Measurements from ENCODE around the gene TOR1AIP2. TPM values are rescaled to one million over a fixed set of nuclear protein-coding genes. Genes with fewer than 3 reads are reported as not detected.

The TOR1AIP2 gene
- total RNA-seq, 2 experiments from 2014 or later, result 31.0 to 49.9 TPM

DNA sequence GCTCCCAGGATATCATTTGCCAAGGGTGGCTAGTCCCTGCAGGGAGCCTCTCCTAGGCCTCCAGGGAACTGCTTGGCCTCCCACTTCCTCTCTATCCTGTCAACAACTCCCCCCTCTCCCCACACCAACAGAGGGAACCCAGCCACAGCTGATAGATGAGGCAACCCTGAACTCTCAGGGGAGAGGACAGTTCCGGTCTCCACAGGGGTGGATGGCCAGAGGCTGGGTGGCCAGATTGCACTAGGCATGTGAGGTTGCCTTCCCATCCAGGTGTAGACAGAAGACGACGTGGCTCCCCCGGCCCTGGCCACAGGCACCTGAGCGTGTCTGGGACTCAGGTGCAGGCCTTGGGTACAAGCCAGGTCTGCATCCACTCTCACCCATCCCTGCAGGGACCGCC lies 53.3 kb downstream of the TOR1AIP2 start:
- no peak for DNase-seq (ENCODE audit: low spot score)
- Histone ChIP-seq H3K79me2 (ENCODE audit: insufficient read depth, low read depth, low read length) (no peaks in the 10 kb centered on the region), H3K4me1 (ENCODE audit: insufficient read depth, low read length, poor library complexity, severe bottlenecking) (no peaks in the 10 kb centered on the region), H3K9me2 (ENCODE audit: insufficient read depth, low read length) (no peaks in the 10 kb centered on the region), H4K20me1 (ENCODE audit: insufficient read depth, low read length) (no peaks in the 10 kb centered on the region), H3K4me2 (ENCODE audit: low read length) (no peak overlapping the region), H3K9me3 (ENCODE audit: low read length) (no peaks in the 10 kb centered on the region), H3K27ac (ENCODE audit: low read depth, low read length, poor library complexity, severe bottlenecking) (no peak overlapping the region), H3K36me3 (ENCODE audit: insufficient read depth, low read length) (no peaks in the 10 kb centered on the region), H3K4me3 (ENCODE audit: low read depth, low read length, poor library complexity, severe bottlenecking) (no peak overlapping the region), H2AFZ (ENCODE audit: low read length) (no peak overlapping the region)
- CTCF ChIA-PET (ENCODE audit: unreplicated experiment), result interaction anchor here (1.0 kb wide), 1 partner anchor 9 kb away, joined by 5 read pairs; no protein-coding TSS in a partner anchor
- TF ChIP-seq EZH2phosphoT487 (IDR thresholded peaks at IDR 0.05; ENCODE audit: borderline replicate concordance, low read depth, low read length), result no peak
- TF ChIP-seq, protein P1, sequence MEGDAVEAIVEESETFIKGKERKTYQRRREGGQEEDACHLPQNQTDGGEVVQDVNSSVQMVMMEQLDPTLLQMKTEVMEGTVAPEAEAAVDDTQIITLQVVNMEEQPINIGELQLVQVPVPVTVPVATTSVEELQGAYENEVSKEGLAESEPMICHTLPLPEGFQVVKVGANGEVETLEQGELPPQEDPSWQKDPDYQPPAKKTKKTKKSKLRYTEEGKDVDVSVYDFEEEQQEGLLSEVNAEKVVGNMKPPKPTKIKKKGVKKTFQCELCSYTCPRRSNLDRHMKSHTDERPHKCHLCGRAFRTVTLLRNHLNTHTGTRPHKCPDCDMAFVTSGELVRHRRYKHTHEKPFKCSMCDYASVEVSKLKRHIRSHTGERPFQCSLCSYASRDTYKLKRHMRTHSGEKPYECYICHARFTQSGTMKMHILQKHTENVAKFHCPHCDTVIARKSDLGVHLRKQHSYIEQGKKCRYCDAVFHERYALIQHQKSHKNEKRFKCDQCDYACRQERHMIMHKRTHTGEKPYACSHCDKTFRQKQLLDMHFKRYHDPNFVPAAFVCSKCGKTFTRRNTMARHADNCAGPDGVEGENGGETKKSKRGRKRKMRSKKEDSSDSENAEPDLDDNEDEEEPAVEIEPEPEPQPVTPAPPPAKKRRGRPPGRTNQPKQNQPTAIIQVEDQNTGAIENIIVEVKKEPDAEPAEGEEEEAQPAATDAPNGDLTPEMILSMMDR (conservative IDR thresholded peaks at IDR 0.05; ENCODE audit: low read length), result no peak
- intact Hi-C loops (cut with micrococcal nuclease; ENCODE audit: unreplicated experiment), result no loop called here
- POLR2A ChIA-PET, result interaction anchor here (0.8 kb wide), 1 partner anchor 10 kb away, joined by 7 read pairs; no protein-coding TSS in a partner anchor
- no TSS peak for BruUV-seq (replicated peaks)

- ChIA-PET POLR2A (interaction anchor here (0.8 kb wide), 1 partner anchor 9 kb away, joined by 7 read pairs; no protein-coding TSS in a partner anchor), CTCF (ENCODE audit: unreplicated experiment) (interaction anchor here (1.0 kb wide), 1 partner anchor 9 kb away, joined by 5 read pairs; no protein-coding TSS in a partner anchor)
- no peak for DNase-seq (ENCODE audit: low spot score)
- Histone ChIP-seq H3K79me2 (ENCODE audit: insufficient read depth, low read depth, low read length) (no peaks in the 10 kb centered on the region), H3K9me2 (ENCODE audit: insufficient read depth, low read length) (no peaks in the 10 kb centered on the region), H3K36me3 (ENCODE audit: insufficient read depth, low read length) (no peaks in the 10 kb centered on the region), H3K27ac (ENCODE audit: low read depth, low read length, poor library complexity, severe bottlenecking) (no peak overlapping the region), H3K4me1 (ENCODE audit: insufficient read depth, low read length, poor library complexity, severe bottlenecking) (no peaks in the 10 kb centered on the region), H3K4me3 (ENCODE audit: low read depth, low read length, poor library complexity, severe bottlenecking) (no peak overlapping the region), H3K9me3 (ENCODE audit: low read length) (no peaks in the 10 kb centered on the region), H3K4me2 (ENCODE audit: low read length) (no peak overlapping the region), H4K20me1 (ENCODE audit: insufficient read depth, low read length) (no peaks in the 10 kb centered on the region), H2AFZ (ENCODE audit: low read length) (no peak overlapping the region)
- TF ChIP-seq EZH2phosphoT487 (IDR thresholded peaks at IDR 0.05; ENCODE audit: borderline replicate concordance, low read depth, low read length), result no peak
- TF ChIP-seq, protein P1 (conservative IDR thresholded peaks at IDR 0.05; ENCODE audit: low read length), result no peak
- intact Hi-C loops (cut with micrococcal nuclease; ENCODE audit: unreplicated experiment), result no loop called here
- BruUV-seq (replicated peaks), result no TSS peak
Observed at GRCh38 chr1:179823693-179824092, 53.9 kb downstream of the TOR1AIP2 start.

GRCh38 chr1:179822065-179822464 lies 55.5 kb downstream of the TOR1AIP2 start:
- ChIA-PET CTCF (ENCODE audit: unreplicated experiment) (no interaction called here), POLR2A (interaction anchor here (1.1 kb wide), 1 partner anchor 12 kb away, joined by 4 read pairs; no protein-coding TSS in a partner anchor)
- Histone ChIP-seq H3K4me3 (ENCODE audit: low read depth, low read length, poor library complexity, severe bottlenecking) (no peak overlapping the region), H3K4me1 (ENCODE audit: insufficient read depth, low read length, poor library complexity, severe bottlenecking) (no peaks in the 10 kb centered on the region), H3K79me2 (ENCODE audit: insufficient read depth, low read depth, low read length) (no peaks in the 10 kb centered on the region), H3K9me2 (ENCODE audit: insufficient read depth, low read length) (no peaks in the 10 kb centered on the region), H4K20me1 (ENCODE audit: insufficient read depth, low read length) (no peaks in the 10 kb centered on the region), H2AFZ (ENCODE audit: low read length) (no peak overlapping the region), H3K9me3 (ENCODE audit: low read length) (no peaks in the 10 kb centered on the region), H3K4me2 (ENCODE audit: low read length) (no peak overlapping the region), H3K36me3 (ENCODE audit: insufficient read depth, low read length) (no peaks in the 10 kb centered on the region), H3K27ac (ENCODE audit: low read depth, low read length, poor library complexity, severe bottlenecking) (no peak overlapping the region)
- TF ChIP-seq, protein P1 (conservative IDR thresholded peaks at IDR 0.05; ENCODE audit: low read length), result no peak
- TF ChIP-seq EZH2phosphoT487 (IDR thresholded peaks at IDR 0.05; ENCODE audit: borderline replicate concordance, low read depth, low read length), result no peak
- no TSS peak for BruUV-seq (replicated peaks)
- DNase-seq (ENCODE audit: low spot score), result no peak
- intact Hi-C loops (cut with micrococcal nuclease; ENCODE audit: unreplicated experiment), result no loop called here
